IMR-90 (cell line): ENCODE measurements around the gene AS3MT. TPM values are rescaled to one million over a fixed set of nuclear protein-coding genes. Genes with fewer than 3 reads are reported as not detected.

Experiments used
- ATAC-seq: fragments of 200-7000 bp; cut with Tn5 transposase; 2 replicates; pipeline ENCODE4 v1.9.1; 2020; ENCODE audit warnings: low read depth, mild to moderate bottlenecking, moderate library complexity
- BruUV-seq: library from RNA; stranded (reverse); fragments of 400-500 nt; replicated peaks from 2 replicates; lab custom pipeline; 2021; lab: Mats Ljungman, UMichigan
- CTCF ChIA-PET: fragments of 300-600 bp; formaldehyde crosslinking; extraction: SDS; loops from one replicate; lab custom pipeline; 2021; ENCODE audit warnings: antibody characterized with exemption; lab: Yijun Ruan, JAX
- POLR2A ChIA-PET: fragments of 300-600 bp; sonication (Branson Sonifier 250); formaldehyde crosslinking; loops from one replicate; lab custom pipeline; 2022; ENCODE audit warnings: antibody characterized with exemption; ENCODE audit not compliant: unreplicated experiment; lab: Charles Lee
- DNase-seq: peaks from one replicate; pipeline ENCODE4 v3.0.0; 2013
- H2AFZ ChIP-seq: replicated peaks from 2 replicates; pipeline ENCODE3; 2013; ENCODE audit warnings: low read length, mild to moderate bottlenecking; ENCODE audit not compliant: poor library complexity
- H2AK5ac ChIP-seq: 2 replicates; pipeline ENCODE4 v1.6.1; 2013; ENCODE audit warnings: low read depth, low read length, inconsistent platforms
- H2AK9ac ChIP-seq: replicated peaks from 2 replicates; pipeline ENCODE3; 2013; ENCODE audit warnings: mild to moderate bottlenecking, low read depth, low read length, moderate library complexity; ENCODE audit not compliant: poor library complexity
- H2BK120ac ChIP-seq: 2 replicates; pipeline ENCODE4 v1.6.1; 2013; ENCODE audit warnings: low read depth, low read length, inconsistent platforms
- H2BK15ac ChIP-seq: 3 replicates; pipeline ENCODE4 v1.6.1; 2013; ENCODE audit warnings: low read depth, low read length, inconsistent platforms
- H2BK20ac ChIP-seq: 2 replicates; pipeline ENCODE4 v1.6.1; 2013; ENCODE audit warnings: low read depth, mild to moderate bottlenecking, inconsistent platforms, low read length, moderate library complexity
- H2BK5ac ChIP-seq: 2 replicates; pipeline ENCODE4 v1.6.1; 2013; ENCODE audit warnings: mild to moderate bottlenecking, low read depth, low read length, inconsistent platforms; ENCODE audit not compliant: poor library complexity, severe bottlenecking
- H3K14ac ChIP-seq: replicated peaks from 2 replicates; pipeline ENCODE4 v1.6.1; 2013; ENCODE audit warnings: low read depth, low read length, inconsistent platforms
- H3K18ac ChIP-seq: 2 replicates; pipeline ENCODE4 v1.6.1; 2013; ENCODE audit warnings: low read depth, low read length, control low read depth
- H3K23ac ChIP-seq: 2 replicates; pipeline ENCODE4 v1.6.1; 2013; ENCODE audit warnings: low read depth, low read length, inconsistent platforms
- H3K27ac ChIP-seq: 2 replicates; pipeline ENCODE4 v1.5.1; 2013; ENCODE audit warnings: mild to moderate bottlenecking, control low read depth, low read length; ENCODE audit not compliant: insufficient read depth
- H3K27me3 ChIP-seq: 2 replicates; pipeline ENCODE4 v1.6.1; 2013; ENCODE audit warnings: low read length; ENCODE audit not compliant: control insufficient read depth, insufficient read depth
- H3K36me3 ChIP-seq: 2 replicates; pipeline ENCODE4 v1.6.1; 2013; ENCODE audit warnings: low read length, mixed read lengths; ENCODE audit not compliant: control insufficient read depth, insufficient read depth
- H3K4ac ChIP-seq: 2 replicates; pipeline ENCODE4 v1.6.1; 2013; ENCODE audit warnings: low read depth, low read length, inconsistent platforms
- H3K4me1 ChIP-seq: 2 replicates; pipeline ENCODE4 v1.6.1; 2013; ENCODE audit warnings: low read length, mixed read lengths; ENCODE audit not compliant: control insufficient read depth, insufficient read depth
- H3K4me2 ChIP-seq: 2 replicates; pipeline ENCODE4 v1.6.1; 2013; ENCODE audit warnings: low read depth, mild to moderate bottlenecking, control low read depth, low read length, moderate library complexity
- H3K4me3 ChIP-seq: 2 replicates; pipeline ENCODE4 v1.5.1; 2013; ENCODE audit warnings: low read depth, mild to moderate bottlenecking, control low read depth, low read length, moderate library complexity; ENCODE audit not compliant: insufficient read depth
- H3K56ac ChIP-seq: 2 replicates; pipeline ENCODE4 v1.6.1; 2013; ENCODE audit warnings: low read length, inconsistent platforms; ENCODE audit not compliant: insufficient read depth; ENCODE audit errors: extremely low read depth
- H3K79me1 ChIP-seq, 2 experiments: 2 replicates each; pipeline ENCODE4 v1.6.1; 2013; ENCODE audit warnings: low read length in 2 of 2, inconsistent platforms in 1 of 2, low read depth in 1 of 2
- H3K9ac ChIP-seq: 2 replicates; pipeline ENCODE4 v1.6.1; 2013; ENCODE audit warnings: low read depth, low read length, control low read depth
- H3K9me1 ChIP-seq: 2 replicates; pipeline ENCODE4 v1.6.1; 2013; ENCODE audit warnings: low read length, inconsistent platforms; ENCODE audit not compliant: insufficient read depth
- H3K9me3 ChIP-seq: 2 replicates; pipeline ENCODE4 v1.6.1; 2013; ENCODE audit warnings: low read length; ENCODE audit not compliant: control insufficient read depth, insufficient read depth
- H4K20me1 ChIP-seq: 2 replicates; pipeline ENCODE4 v1.6.1; 2013; ENCODE audit warnings: low read length, inconsistent platforms; ENCODE audit not compliant: insufficient read depth
- H4K5ac ChIP-seq: 2 replicates; pipeline ENCODE4 v1.6.1; 2013; ENCODE audit warnings: mild to moderate bottlenecking, low read depth, low read length, control low read depth
- H4K8ac ChIP-seq, 2 experiments: 2 replicates each; pipeline ENCODE4 v1.6.1; 2013; ENCODE audit warnings: low read depth in 2 of 2, low read length in 2 of 2, control low read depth in 1 of 2, inconsistent platforms in 1 of 2
- H4K91ac ChIP-seq: 2 replicates; pipeline ENCODE4 v1.6.1; 2013; ENCODE audit warnings: low read depth, low read length, inconsistent platforms; ENCODE audit not compliant: insufficient read depth
- CEBPB ChIP-seq: IDR thresholded peaks from 2 replicates; pipeline ENCODE4 v1.6.1; 2012; ENCODE audit warnings: low read depth, low read length, improper control_type of control experiment
- CHD1 ChIP-seq: IDR thresholded peaks from 2 replicates; pipeline ENCODE4 v1.6.1; 2012; ENCODE audit warnings: low read depth, low read length, improper control_type of control experiment
- MXI1 ChIP-seq: IDR thresholded peaks from 2 replicates; pipeline ENCODE4 v1.6.1; 2012; ENCODE audit warnings: low read depth, mild to moderate bottlenecking, low read length, moderate library complexity, borderline replicate concordance
- NFE2L2 ChIP-seq: fragments of 150-350 bp; IDR thresholded peaks from 2 replicates; pipeline ENCODE4 v1.6.1; 2016; ENCODE audit warnings: low read depth, mild to moderate bottlenecking, low read length
- POLR2A ChIP-seq: IDR thresholded peaks from 2 replicates; pipeline ENCODE4 v1.6.1; 2012; ENCODE audit warnings: mild to moderate bottlenecking, low read depth, low read length
- RFX5 ChIP-seq: IDR thresholded peaks from 2 replicates; pipeline ENCODE4 v1.8.0; 2012; ENCODE audit warnings: low read depth, mild to moderate bottlenecking, low read length, moderate library complexity
- WGBS, 2 experiments: methylation state at CpG; one replicate each; pipeline versions ENCODE4 v1.1.5 to v1.1.7; 2013; ENCODE audit warnings: missing lambda C conversion rate in 2 of 2; ENCODE audit not compliant: insufficient read length in 1 of 2; ENCODE audit errors: extremely low coverage in 2 of 2; 5-methylcytosine and 5-hydroxymethylcytosine counted together
- dilution Hi-C: fragments of 300-500 bp; cut with HindIII; formaldehyde crosslinking; loops from one replicate; pipeline ENCODE4 v1.14.3; 2018; ENCODE audit warnings: low sequenced_read_pairs; ENCODE audit not compliant: unreplicated experiment
- in situ Hi-C: fragments of 300-500 bp; cut with MboI; formaldehyde crosslinking; loops from 3 replicates; pipeline ENCODE4 v1.14.3; 2019; ENCODE audit warnings: low sequenced_read_pairs, inconsistent platforms, mixed read lengths
- intact Hi-C: fragments of 100-400 bp; cut with micrococcal nuclease; formaldehyde crosslinking; loops from 2 replicates; pipeline ENCODE4 v1.10.0; 2022
- polyA plus RNA-seq, 3 experiments: library from polyadenylated mRNA; depleted of rRNA; stranded (reverse); fragments of >200 nt; gene quantifications; 2 replicates each; pipeline ENCODE4 v1.2.3, GENCODE V29; 2012; ENCODE audit warnings: low replicate concordance in 1 of 3
- total RNA-seq: library from RNA; depleted of rRNA; stranded (reverse); fragments of >200 nt; gene quantifications from 2 replicates; pipeline ENCODE4 v1.2.3, GENCODE V29; 2012
- TF ChIP-seq, protein P1 (sequence below): conservative IDR thresholded peaks from 2 replicates; pipeline ENCODE4 v1.5.1; 2012; ENCODE audit warnings: mild to moderate bottlenecking, low read depth, low read length, improper control_type of control experiment
- TF ChIP-seq, protein P2 (sequence below): fragments of 150-350 bp; IDR thresholded peaks from 2 replicates; pipeline ENCODE4 v1.6.1; 2017; ENCODE audit warnings: mild to moderate bottlenecking, antibody characterized with exemption, low read length, low read depth
- TF ChIP-seq, protein P3 (sequence below): fragments of 150-350 bp; IDR thresholded peaks from 2 replicates; pipeline ENCODE4 v1.6.1; 2016; ENCODE audit warnings: low read depth, mild to moderate bottlenecking, low read length, moderate library complexity, borderline replicate concordance

Gene AS3MT
- total and polyA plus RNA-seq, 2 of the 4 experiments (the other 2 are of a cell fraction): 2.7 to 3.6 TPM

DNA sequence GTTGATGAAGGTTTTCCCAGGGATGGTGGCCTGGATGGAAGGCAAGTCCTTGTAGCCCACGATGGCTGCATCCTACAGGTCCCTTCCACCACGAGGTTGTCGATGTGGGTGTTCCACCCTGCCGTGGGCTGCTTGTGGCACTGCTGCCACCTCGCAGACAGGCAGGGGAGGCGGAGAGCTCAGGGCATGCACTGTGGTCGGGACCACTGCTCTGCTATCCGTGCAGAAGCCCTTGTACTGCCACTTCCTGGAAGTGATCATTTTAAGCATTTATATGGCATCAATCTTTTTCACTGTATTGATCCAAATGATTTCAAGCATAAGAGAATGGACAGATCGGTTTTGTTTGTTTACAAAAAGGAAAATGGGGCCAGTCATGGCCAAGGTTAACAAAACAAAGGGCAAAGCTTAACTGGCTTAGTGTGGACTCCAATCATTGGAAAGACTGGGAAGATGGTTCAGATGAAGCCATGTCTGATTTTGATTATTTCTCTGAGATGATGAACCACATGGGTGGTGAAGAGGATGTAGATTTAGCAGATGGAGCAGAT, 23.8 kb upstream of the AS3MT start:
- no peak overlapping the region for H3K14ac ChIP-seq
- no peak overlapping the region for H2BK20ac ChIP-seq
- H4K20me1 ChIP-seq: no peaks in the 10 kb centered on the region
- H2BK120ac ChIP-seq: no peak overlapping the region
- H3K23ac ChIP-seq: no peak overlapping the region
- no peak overlapping the region for H3K27ac ChIP-seq
- intact Hi-C loops: no loop called here
- in situ Hi-C loops: no loop called here
- no peak overlapping the region for H3K18ac ChIP-seq
- no TSS peak for BruUV-seq
- no peak overlapping the region for H4K91ac ChIP-seq
- no peak overlapping the region for H3K9ac ChIP-seq
- no peak overlapping the region for H3K4me2 ChIP-seq
- ChIA-PET POLR2A (no interaction called here), CTCF (interaction anchor here (0.6 kb wide), 1 partner anchor 422 kb away, joined by 3 read pairs; no protein-coding TSS in a partner anchor)
- ATAC-seq (no peak), DNase-seq (no peak)
- WGBS, 2 experiments: 88% methylated on average over 3 of the region's 9 CpGs; no CpG with 5 or more reads in 1 of the 2 experiments
- no peak overlapping the region for H4K8ac ChIP-seq
- TF ChIP-seq RFX5 (no peak), NFE2L2 (no peak), CHD1 (no peak), MXI1 (no peak), CEBPB (no peak), POLR2A (no peak)
- TF ChIP-seq, protein P1, sequence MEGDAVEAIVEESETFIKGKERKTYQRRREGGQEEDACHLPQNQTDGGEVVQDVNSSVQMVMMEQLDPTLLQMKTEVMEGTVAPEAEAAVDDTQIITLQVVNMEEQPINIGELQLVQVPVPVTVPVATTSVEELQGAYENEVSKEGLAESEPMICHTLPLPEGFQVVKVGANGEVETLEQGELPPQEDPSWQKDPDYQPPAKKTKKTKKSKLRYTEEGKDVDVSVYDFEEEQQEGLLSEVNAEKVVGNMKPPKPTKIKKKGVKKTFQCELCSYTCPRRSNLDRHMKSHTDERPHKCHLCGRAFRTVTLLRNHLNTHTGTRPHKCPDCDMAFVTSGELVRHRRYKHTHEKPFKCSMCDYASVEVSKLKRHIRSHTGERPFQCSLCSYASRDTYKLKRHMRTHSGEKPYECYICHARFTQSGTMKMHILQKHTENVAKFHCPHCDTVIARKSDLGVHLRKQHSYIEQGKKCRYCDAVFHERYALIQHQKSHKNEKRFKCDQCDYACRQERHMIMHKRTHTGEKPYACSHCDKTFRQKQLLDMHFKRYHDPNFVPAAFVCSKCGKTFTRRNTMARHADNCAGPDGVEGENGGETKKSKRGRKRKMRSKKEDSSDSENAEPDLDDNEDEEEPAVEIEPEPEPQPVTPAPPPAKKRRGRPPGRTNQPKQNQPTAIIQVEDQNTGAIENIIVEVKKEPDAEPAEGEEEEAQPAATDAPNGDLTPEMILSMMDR: no peak
- TF ChIP-seq, protein P2, sequence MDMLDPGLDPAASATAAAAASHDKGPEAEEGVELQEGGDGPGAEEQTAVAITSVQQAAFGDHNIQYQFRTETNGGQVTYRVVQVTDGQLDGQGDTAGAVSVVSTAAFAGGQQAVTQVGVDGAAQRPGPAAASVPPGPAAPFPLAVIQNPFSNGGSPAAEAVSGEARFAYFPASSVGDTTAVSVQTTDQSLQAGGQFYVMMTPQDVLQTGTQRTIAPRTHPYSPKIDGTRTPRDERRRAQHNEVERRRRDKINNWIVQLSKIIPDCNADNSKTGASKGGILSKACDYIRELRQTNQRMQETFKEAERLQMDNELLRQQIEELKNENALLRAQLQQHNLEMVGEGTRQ: no peak
- TF ChIP-seq, protein P3, sequence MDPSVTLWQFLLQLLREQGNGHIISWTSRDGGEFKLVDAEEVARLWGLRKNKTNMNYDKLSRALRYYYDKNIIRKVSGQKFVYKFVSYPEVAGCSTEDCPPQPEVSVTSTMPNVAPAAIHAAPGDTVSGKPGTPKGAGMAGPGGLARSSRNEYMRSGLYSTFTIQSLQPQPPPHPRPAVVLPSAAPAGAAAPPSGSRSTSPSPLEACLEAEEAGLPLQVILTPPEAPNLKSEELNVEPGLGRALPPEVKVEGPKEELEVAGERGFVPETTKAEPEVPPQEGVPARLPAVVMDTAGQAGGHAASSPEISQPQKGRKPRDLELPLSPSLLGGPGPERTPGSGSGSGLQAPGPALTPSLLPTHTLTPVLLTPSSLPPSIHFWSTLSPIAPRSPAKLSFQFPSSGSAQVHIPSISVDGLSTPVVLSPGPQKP: no peak
- no peak overlapping the region for H2AFZ ChIP-seq
- peaks cover 9% of the 10 kb centered on the region for H3K27me3 ChIP-seq
- no peak overlapping the region for H2BK5ac ChIP-seq
- no peak overlapping the region for H3K56ac ChIP-seq
- no peaks in the 10 kb centered on the region for H3K4me1 ChIP-seq
- no peak overlapping the region for H4K5ac ChIP-seq
- no peak overlapping the region for H2AK5ac ChIP-seq
- H3K9me1 ChIP-seq: no peaks in the 10 kb centered on the region
- H3K9me3 ChIP-seq: peaks cover 3% of the 10 kb centered on the region; the same call in 1 of the 2 replicates
- H3K79me1 ChIP-seq: no peaks in the 10 kb centered on the region
- H2AK9ac ChIP-seq: no peak overlapping the region
- H3K36me3 ChIP-seq: no peaks in the 10 kb centered on the region
- dilution Hi-C loops: no loop called here
- no peak overlapping the region for H2BK15ac ChIP-seq
- no peak overlapping the region for H3K4me3 ChIP-seq
- no peak overlapping the region for H3K4ac ChIP-seq
